ENCODE data around the gene KCNT2.

GRCh38 chr1:196214866-196215265 is 393.4 kb downstream of the KCNT2 start:
- no peak for TF ChIP-seq CTCF (IDR thresholded peaks at IDR 0.05)
- no peak for TF ChIP-seq POLR2A (IDR thresholded peaks at IDR 0.05)

Measured in thyroid gland (tissue), 4 donors.